WTC11 (cell line): ENCODE results near the gene TBRG4.

Source experiments
- CBFB ChIP-seq: sonication (generic); formaldehyde crosslinking; IDR thresholded peaks from 2 replicates; pipeline ENCODE4 v1.8.1; 2022; ENCODE audit warnings: mild to moderate bottlenecking, low read depth, missing genetic modification reagents
- CREB1 ChIP-seq: sonication (generic); formaldehyde crosslinking; IDR thresholded peaks from 2 replicates; pipeline ENCODE4 v1.8.0; 2023; ENCODE audit warnings: mild to moderate bottlenecking, missing genetic modification reagents
- SMAD3 ChIP-seq: sonication (generic); formaldehyde crosslinking; IDR thresholded peaks from 2 replicates; pipeline ENCODE4 v1.8.0; 2022; ENCODE audit warnings: missing genetic modification reagents, mild to moderate bottlenecking, borderline replicate concordance
- SMAD4 ChIP-seq: sonication (generic); formaldehyde crosslinking; IDR thresholded peaks from 2 replicates; pipeline ENCODE4 v1.8.0; 2022; ENCODE audit warnings: mild to moderate bottlenecking, missing genetic modification reagents
- ZNF138 ChIP-seq: sonication (generic); formaldehyde crosslinking; conservative IDR thresholded peaks from 2 replicates; pipeline ENCODE4 v1.8.1; 2022; ENCODE audit warnings: mild to moderate bottlenecking, moderate library complexity, missing genetic modification reagents
- ZNF317 ChIP-seq: sonication (generic); formaldehyde crosslinking; IDR thresholded peaks from 2 replicates; pipeline ENCODE4 v1.8.1; 2023; ENCODE audit warnings: low read depth, mild to moderate bottlenecking, moderate library complexity, missing genetic modification reagents, borderline replicate concordance
- TF ChIP-seq, protein P1 (sequence below): sonication (generic); formaldehyde crosslinking; IDR thresholded peaks from 2 replicates; pipeline ENCODE4 v1.8.1; 2022; ENCODE audit warnings: low read depth, missing genetic modification reagents, borderline replicate concordance
- TF ChIP-seq, protein P2 (sequence below): fragments of 200-600 bp; IDR thresholded peaks from 2 replicates; pipeline ENCODE4 v1.8.0; 2022; ENCODE audit warnings: antibody characterized with exemption
- TF ChIP-seq, protein P3 (sequence below): sonication (generic); formaldehyde crosslinking; IDR thresholded peaks from 2 replicates; pipeline ENCODE4 v1.8.1; 2023; ENCODE audit warnings: mild to moderate bottlenecking, missing genetic modification reagents, moderate library complexity

DNA sequence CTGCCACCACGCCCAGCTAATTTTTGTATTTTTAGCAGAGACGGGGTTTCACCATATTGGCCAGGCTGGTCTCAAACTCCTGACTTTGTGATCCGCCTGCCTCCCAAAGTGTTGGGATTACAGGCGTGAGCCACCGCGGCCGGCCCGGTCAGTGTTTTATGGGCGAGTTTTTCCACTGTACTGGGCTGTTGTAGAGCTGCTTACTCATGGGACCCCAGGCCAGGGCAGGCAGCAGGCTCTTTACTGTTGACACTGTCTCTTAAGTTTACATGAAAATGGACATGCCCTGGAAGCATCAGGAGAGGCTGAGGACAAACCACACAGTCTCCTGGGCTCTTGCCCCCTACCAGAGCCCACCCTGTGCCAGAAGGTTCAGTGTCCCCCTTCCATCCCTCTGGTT is 33.9 kb downstream of the TBRG4 start:
- TF ChIP-seq, protein P1, sequence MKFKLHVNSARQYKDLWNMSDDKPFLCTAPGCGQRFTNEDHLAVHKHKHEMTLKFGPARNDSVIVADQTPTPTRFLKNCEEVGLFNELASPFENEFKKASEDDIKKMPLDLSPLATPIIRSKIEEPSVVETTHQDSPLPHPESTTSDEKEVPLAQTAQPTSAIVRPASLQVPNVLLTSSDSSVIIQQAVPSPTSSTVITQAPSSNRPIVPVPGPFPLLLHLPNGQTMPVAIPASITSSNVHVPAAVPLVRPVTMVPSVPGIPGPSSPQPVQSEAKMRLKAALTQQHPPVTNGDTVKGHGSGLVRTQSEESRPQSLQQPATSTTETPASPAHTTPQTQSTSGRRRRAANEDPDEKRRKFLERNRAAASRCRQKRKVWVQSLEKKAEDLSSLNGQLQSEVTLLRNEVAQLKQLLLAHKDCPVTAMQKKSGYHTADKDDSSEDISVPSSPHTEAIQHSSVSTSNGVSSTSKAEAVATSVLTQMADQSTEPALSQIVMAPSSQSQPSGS (CRISPR knock-in tag) = no peak
- TF ChIP-seq CREB1 (CRISPR knock-in tag) = no peak
- TF ChIP-seq, protein P2, sequence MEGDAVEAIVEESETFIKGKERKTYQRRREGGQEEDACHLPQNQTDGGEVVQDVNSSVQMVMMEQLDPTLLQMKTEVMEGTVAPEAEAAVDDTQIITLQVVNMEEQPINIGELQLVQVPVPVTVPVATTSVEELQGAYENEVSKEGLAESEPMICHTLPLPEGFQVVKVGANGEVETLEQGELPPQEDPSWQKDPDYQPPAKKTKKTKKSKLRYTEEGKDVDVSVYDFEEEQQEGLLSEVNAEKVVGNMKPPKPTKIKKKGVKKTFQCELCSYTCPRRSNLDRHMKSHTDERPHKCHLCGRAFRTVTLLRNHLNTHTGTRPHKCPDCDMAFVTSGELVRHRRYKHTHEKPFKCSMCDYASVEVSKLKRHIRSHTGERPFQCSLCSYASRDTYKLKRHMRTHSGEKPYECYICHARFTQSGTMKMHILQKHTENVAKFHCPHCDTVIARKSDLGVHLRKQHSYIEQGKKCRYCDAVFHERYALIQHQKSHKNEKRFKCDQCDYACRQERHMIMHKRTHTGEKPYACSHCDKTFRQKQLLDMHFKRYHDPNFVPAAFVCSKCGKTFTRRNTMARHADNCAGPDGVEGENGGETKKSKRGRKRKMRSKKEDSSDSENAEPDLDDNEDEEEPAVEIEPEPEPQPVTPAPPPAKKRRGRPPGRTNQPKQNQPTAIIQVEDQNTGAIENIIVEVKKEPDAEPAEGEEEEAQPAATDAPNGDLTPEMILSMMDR = no peak
- TF ChIP-seq SMAD4 (CRISPR knock-in tag) = no peak
- TF ChIP-seq, protein P3, sequence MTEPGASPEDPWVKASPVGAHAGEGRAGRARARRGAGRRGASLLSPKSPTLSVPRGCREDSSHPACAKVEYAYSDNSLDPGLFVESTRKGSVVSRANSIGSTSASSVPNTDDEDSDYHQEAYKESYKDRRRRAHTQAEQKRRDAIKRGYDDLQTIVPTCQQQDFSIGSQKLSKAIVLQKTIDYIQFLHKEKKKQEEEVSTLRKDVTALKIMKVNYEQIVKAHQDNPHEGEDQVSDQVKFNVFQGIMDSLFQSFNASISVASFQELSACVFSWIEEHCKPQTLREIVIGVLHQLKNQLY (CRISPR knock-in tag) = no peak
- no peak for TF ChIP-seq SMAD3 (CRISPR knock-in tag)
- TF ChIP-seq ZNF317 = no peak
- no peak for TF ChIP-seq ZNF138 (CRISPR knock-in tag)
- TF ChIP-seq CBFB (CRISPR knock-in tag) = no peak
